Measurements from ENCODE around the gene TMEM201.

The TMEM201 gene

DNA sequence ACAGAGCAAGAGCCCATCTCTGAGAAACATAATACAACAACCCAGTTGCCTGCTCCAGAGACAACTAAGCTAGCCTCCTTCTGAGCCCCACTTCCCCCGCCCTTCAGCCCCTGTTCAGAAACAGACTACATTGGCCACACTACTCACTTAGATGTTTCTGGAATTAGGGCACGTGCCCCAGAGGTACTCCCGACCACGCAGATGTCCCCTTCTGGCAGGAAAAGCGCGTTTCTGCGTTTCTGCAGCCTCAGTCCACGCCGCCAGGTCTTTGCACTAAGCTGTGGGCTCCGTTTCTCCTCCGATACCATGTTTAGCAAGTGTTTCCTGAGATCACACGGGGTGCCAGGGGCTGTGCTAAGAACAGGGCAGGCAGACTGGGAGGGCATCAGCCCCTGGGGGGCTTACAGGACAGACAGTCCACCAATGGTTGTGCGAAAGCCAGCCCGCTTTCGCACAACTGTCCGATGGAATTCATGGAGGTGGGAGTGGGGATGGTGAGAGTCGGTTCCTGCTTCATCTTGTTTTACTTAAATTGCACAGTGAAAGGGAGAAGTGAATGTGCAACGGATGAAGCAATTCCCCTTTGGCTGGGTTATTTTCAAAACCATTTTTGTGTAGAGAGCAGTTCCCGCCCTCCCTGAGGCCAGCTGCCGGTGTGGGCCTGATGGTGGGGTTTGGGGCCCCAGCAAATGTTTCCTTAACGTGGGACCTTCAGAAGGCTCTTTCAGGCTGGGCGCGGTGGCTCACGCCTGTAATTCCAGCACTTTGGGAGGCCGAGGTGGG is 65.5 kb downstream of the TMEM201 start:
- DNase-seq, result no peak

GRCh38 chr1:9654834-9655723 is 66.4 kb downstream of the TMEM201 start:
- DNase-seq, result no peak

DNA sequence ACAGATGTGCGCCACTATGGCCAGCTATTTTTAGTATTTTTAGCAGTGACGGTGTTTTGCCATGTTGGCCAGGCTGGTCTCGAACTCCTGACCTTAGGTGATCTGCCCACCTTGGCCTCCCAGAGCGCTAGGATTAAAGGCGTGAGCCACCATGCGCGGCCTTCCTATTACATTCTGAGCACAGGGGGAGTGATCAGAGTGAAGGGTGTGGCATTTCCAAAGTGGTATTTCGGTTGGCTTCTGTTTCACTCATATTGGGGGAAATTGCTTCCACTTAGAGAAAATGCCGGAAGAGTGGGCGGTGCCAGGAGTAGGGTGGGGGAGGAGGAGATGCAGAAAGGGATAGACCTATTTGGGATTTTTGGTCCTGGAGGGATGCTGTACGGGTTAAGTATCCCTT is 67.1 kb downstream of the TMEM201 start:
- no peak for DNase-seq

- no peak for DNase-seq
These were observed 68.9 kb downstream of the TMEM201 start for GRCh38 chr1:9657521-9658032.

- DNase-seq, result no peak
These were observed 69.5 kb downstream of the TMEM201 start for GRCh38 chr1:9658199-9658598.

- DNase-seq, result no peak
These were observed 70.6 kb downstream of the TMEM201 start for GRCh38 chr1:9659328-9659727.

DNA sequence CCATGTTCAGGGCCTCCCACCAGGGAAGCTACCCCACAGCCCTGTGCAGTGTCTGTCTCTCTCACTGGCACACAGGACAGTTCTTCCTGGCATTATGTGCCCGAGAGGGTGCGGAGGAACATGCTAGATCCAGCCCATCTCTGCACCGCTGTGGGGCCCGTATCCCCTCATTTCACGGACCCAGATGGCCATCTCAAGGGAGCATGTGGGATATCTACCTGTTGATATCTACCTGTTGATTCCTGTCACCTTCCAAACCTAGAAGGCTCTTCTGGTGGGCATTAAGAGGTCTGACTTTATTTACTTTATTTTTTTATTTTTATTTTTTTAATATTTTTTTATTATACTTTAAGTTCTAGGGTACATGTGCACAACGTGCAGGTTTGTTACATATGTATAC is 74.5 kb downstream of the TMEM201 start:
- DNase-seq, result no peak
